Heart left ventricle (tissue), 16 donors: ENCODE data around the gene ARMC10. TPM values are rescaled to one million over a fixed set of nuclear protein-coding genes. Genes with fewer than 3 reads are reported as not detected.
"Not testable (repeated sequence)": the region's sequence is repeated elsewhere in the genome, so short reads cannot be mapped to it uniquely, and the experiment has no call there.

Source experiments
- ATAC-seq, 4 donors: fragments of 200-7000 bp; cut with Tn5 transposase; one replicate each; pipeline ENCODE4 v1.9.1; 2020 to 2022; ENCODE audit warnings: moderate library complexity in 4 of 4, mild to moderate bottlenecking in 3 of 4, moderate number of reproducible peaks in 1 of 4
- DNase-seq, 5 donors: peaks; one replicate each; pipeline ENCODE4 v3.0.0-alpha.2; 2020
- H3K27ac ChIP-seq, 12 donors: fragments of 200-600 bp; sonication (generic) in 4 of 12; one replicate each; pipeline versions ENCODE4 v1.5.0 to v1.8.0; 2016 to 2022; ENCODE audit warnings: mild to moderate bottlenecking in 2 of 12
- H3K27me3 ChIP-seq, 9 donors: fragments of 200-600 bp; sonication (generic) in 2 of 9; one replicate each; pipeline versions ENCODE4 v1.5.1 to v1.8.0; 2016 to 2022; ENCODE audit warnings: mild to moderate bottlenecking in 3 of 9
- H3K36me3 ChIP-seq, 9 donors: fragments of 200-600 bp; sonication (generic) in 2 of 9; one replicate each; pipeline versions ENCODE4 v1.5.0 to v1.8.0; 2018 to 2022; ENCODE audit warnings: mild to moderate bottlenecking in 2 of 9
- H3K4me1 ChIP-seq, 12 donors: fragments of 200-600 bp; sonication (generic) in 4 of 12; one replicate each; pipeline versions ENCODE4 v1.5.0 to v1.8.0; 2016 to 2022; ENCODE audit warnings: mild to moderate bottlenecking in 3 of 12
- H3K4me3 ChIP-seq, 12 donors: fragments of 200-600 bp; sonication (generic) in 4 of 12; one replicate each; pipeline versions ENCODE4 v1.5.0 to v1.8.0; 2017 to 2022; ENCODE audit warnings: mild to moderate bottlenecking in 9 of 12, moderate library complexity in 4 of 12
- H3K9me3 ChIP-seq, 12 donors: fragments of 200-600 bp; sonication (generic) in 4 of 12; one replicate each; pipeline versions ENCODE4 v1.5.0 to v1.8.0; 2016 to 2022; ENCODE audit warnings: mild to moderate bottlenecking in 1 of 12
- POLR2A ChIP-seq, 2 donors: fragments of 450-650 bp; IDR thresholded peaks; one replicate each; pipeline ENCODE4 v1.6.1; 2017; ENCODE audit warnings: antibody characterized with exemption in 2 of 2, mild to moderate bottlenecking in 2 of 2, moderate library complexity in 2 of 2
- WGBS, 4 donors: extraction: QIAGEN DNeasy Blood & Tissue Kit in 2 of 4; methylation state at CpG; one replicate each; pipeline versions ENCODE4 v1.1.5 to v1.1.7; 2013 to 2018; 5-methylcytosine and 5-hydroxymethylcytosine counted together
- intact Hi-C, 10 donors: fragments of 100-400 bp; cut with DNase I; formaldehyde crosslinking; loops; one replicate each; pipeline versions ENCODE4 v1.11.1 to v1.14.2; 2022
- polyA plus RNA-seq, 2 donors: library from polyadenylated mRNA; stranded (reverse); fragments of 200-250 nt; gene quantifications; one replicate each; pipeline ENCODE4 v1.2.3, GENCODE V29; 2013
- total RNA-seq, 9 donors: library from RNA; depleted of rRNA in 2 of 9; stranded (reverse); fragments of >200 nt in 2 of 9; fragmentation: NEBNext Ultra II Directional in 3 of 9; extraction: Animal tissue kit (Norgen Biotek cat#: 25700) in 3 of 9; gene quantifications; one replicate each; pipeline versions ENCODE4 v1.1.0 to v1.2.4, GENCODE V29; 2016 to 2023
- TF ChIP-seq, protein P1 (sequence below), 12 donors: fragments of 200-600 bp; sonication (generic) in 4 of 12; IDR thresholded peaks; one replicate each; pipeline versions ENCODE4 v1.5.0 to v1.8.0; 2018 to 2022; ENCODE audit warnings: antibody characterized with exemption in 12 of 12, mild to moderate bottlenecking in 5 of 12
- donor health status: ischemic (EF 13 %, LVEDD 7.1; RV severe dilation, severe dysfunction).
- donor health status: healthy with polysubstance abuse.
- donor health status: DM: no; HTN: yes; CAD: no.
- donor health status: DM: no; HTN: no; CAD: no.
- donor health status: ischemic (EF 25% LVEDD 6.9; RV normal size, moderate dysfunction).
- donor health status: ischemic (EF 25% LVEDD 5.7; RV mildly dilated, moderate dysfunction).
- donor health status: healthy.
- donor health status: DM: yes; HTN: yes; CAD: no.
- donor health status: ischemic (EF 35%, LVEDD 5.7; RV mildly dilated, moderate dysfunction).
- donor health status: nonischemic (EF 11% LVEDD 7.7; RV severe dilation, severe dysfunction).
- donor health status: DM: yes; HTN: yes; CAD: no.
- donor health status: PGD.
- donor health status: ischemic (EF 29% LVEDD 5.4; RV normal size, mild dysfunction).
- donor health status: nonischemic (EF 23%, LVEDD 6.1; RV moderate dilation, normal function).

ARMC10 gene
- total and polyA plus RNA-seq, 11 donors: 13.4 to 29.7 (median 24.9) TPM

DNA sequence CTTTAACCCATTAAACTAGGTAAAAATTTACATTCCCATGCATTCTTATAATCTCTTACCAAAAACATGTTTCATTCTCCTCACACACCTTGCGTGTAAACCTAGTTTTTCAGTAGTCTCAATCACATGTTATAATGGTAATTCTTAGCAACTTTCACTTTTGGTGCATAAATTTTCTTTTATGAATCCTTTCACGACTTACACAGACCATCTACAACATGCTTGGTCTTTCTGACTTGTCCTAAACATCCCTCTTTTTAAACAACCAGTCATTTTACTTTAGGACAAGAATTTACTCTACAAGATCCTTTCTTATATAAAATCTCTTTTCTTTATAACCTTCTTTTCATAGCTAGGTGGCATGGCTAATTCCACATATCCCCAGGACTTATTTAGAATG, 26.1 kb upstream of the ARMC10 start:
- intact Hi-C loops: no loop called here
- TF ChIP-seq, protein P1, sequence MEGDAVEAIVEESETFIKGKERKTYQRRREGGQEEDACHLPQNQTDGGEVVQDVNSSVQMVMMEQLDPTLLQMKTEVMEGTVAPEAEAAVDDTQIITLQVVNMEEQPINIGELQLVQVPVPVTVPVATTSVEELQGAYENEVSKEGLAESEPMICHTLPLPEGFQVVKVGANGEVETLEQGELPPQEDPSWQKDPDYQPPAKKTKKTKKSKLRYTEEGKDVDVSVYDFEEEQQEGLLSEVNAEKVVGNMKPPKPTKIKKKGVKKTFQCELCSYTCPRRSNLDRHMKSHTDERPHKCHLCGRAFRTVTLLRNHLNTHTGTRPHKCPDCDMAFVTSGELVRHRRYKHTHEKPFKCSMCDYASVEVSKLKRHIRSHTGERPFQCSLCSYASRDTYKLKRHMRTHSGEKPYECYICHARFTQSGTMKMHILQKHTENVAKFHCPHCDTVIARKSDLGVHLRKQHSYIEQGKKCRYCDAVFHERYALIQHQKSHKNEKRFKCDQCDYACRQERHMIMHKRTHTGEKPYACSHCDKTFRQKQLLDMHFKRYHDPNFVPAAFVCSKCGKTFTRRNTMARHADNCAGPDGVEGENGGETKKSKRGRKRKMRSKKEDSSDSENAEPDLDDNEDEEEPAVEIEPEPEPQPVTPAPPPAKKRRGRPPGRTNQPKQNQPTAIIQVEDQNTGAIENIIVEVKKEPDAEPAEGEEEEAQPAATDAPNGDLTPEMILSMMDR (IDR thresholded peaks at IDR 0.05): no peak
- no peak for TF ChIP-seq POLR2A (IDR thresholded peaks at IDR 0.05)
- ATAC-seq (no peak), DNase-seq (no peak)
- Histone ChIP-seq H3K4me1 (no peaks in the 10 kb centered on the region), H3K27me3 (no peaks in the 10 kb centered on the region), H3K27ac (no peak overlapping the region), H3K4me3 (no peak overlapping the region), H3K9me3 (peaks cover 0 to 18% (median 4%) of the 10 kb centered on the region in 12 donors), H3K36me3 (no peaks in the 10 kb centered on the region)
- WGBS, 4 donors: 79 to 89% (median 87%) methylated on average over 2 of the region's 2 CpGs

DNA sequence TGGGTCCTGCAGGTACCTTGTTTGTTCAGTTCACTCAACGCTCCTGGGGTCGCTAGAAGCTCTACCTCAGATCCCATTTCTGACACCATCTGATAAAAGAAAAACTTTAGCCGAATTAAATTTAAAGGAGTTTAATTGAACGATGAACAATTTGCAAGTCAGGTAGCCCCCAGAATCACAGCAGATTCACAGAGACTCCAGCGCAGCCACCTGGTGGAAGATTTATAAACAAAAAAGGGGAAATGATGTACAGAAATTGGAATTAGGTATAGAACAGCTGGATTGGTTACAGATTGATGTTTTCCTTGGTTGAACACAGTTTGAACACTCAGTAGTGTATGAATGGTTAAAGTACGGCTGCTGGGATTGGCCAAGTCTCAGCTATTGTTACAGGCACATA, 23.4 kb upstream of the ARMC10 start:
- Histone ChIP-seq H3K4me3 (no peak overlapping the region), H3K36me3 (no peaks in the 10 kb centered on the region), H3K27me3 (no peaks in the 10 kb centered on the region), H3K4me1 (no peaks in the 10 kb centered on the region), H3K27ac (no peak overlapping the region), H3K9me3 (peaks cover 0 to 11% (median 3%) of the 10 kb centered on the region in 12 donors)
- intact Hi-C loops: no loop called here
- DNase-seq (no peak), ATAC-seq (no peak)
- TF ChIP-seq POLR2A (IDR thresholded peaks at IDR 0.05): no peak
- TF ChIP-seq, protein P1 (IDR thresholded peaks at IDR 0.05): no peak
- 89 to 95% (median 91%) methylated on average over 6 of the region's 6 CpGs for WGBS, 4 donors

DNA sequence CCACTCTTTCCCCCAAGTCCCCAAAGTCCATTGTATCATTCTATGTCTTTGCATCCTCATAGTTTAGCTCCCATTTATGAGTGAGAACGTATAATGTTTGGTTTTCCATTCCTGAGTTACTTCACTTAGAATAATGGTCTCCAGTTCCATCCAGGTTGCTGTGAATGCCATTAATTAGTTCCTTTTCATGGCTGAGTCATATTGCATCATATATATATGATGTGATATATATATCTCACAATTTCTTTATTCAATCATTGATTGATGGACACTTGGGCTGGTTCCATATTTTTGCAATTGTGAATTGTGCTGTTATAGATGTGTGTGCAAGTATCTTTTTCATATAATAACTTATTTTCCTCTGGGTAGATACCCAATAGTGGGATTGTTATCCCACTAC, 18.9 kb upstream of the ARMC10 start:
- DNase-seq, H3K4me1 ChIP-seq, H3K4me3 ChIP-seq, H3K27me3 ChIP-seq, H3K36me3 ChIP-seq, H3K27ac ChIP-seq, ATAC-seq, intact Hi-C loops, H3K9me3 ChIP-seq: not testable (repeated sequence)
- WGBS, 4 donors: 89 to 94% (median 92%) methylated on average over 1 of the region's 1 CpG

DNA sequence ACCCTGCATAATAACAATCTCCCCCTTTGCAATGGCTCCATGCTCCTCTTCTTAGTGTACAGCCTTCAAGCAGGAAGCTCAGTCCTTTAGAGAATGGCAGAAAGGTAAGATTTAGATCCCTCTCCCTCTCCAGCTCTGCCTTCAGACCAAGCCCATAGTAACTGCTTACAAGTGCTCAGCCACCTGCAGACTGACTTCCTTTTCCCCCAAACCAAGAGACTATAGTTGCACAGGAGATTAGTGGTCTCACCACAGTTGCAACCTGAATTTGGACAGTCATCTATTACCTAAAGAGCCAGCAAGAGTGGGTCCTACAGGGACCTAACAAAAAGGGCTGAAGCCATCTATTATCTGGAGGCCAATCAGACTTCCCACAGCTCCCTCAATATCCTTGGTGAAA, 16.8 kb upstream of the ARMC10 start:
- Histone ChIP-seq H3K9me3 (no peaks in the 10 kb centered on the region), H3K27ac (no peak overlapping the region), H3K4me3 (no peak overlapping the region), H3K36me3 (no peaks in the 10 kb centered on the region), H3K27me3 (no peaks in the 10 kb centered on the region), H3K4me1 (peaks cover 0 to 5% (median 0%) of the 10 kb centered on the region in 12 donors)
- intact Hi-C loops: no loop called here
- TF ChIP-seq, protein P1 (IDR thresholded peaks at IDR 0.05): no peak
- no peak for TF ChIP-seq POLR2A (IDR thresholded peaks at IDR 0.05)
- DNase-seq (no peak), ATAC-seq (no peak)

DNA sequence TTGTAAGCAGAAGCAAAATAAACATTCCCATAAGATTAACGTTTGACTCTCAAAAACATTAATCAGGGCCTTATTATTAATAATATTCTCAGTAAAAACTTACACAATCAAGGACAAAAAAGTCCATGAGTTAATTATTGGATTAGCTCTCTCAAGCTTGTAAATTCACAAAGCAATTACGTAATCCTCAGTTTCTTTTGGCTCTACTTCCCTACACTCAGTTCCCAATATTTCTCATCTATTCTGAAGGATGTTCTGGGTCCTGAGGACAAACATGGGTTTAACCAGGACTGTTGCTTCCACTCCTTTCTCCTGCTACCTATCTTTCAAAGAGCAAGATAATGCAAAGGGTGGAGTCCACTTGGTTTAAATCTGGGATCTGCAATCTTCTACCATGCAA, 15.5 kb upstream of the ARMC10 start:
- H3K4me1 ChIP-seq: peaks cover 0 to 5% (median 0%) of the 10 kb centered on the region in 12 donors
- no peak for TF ChIP-seq POLR2A (IDR thresholded peaks at IDR 0.05)
- TF ChIP-seq, protein P1 (IDR thresholded peaks at IDR 0.05): no peak
- H3K27me3 ChIP-seq: no peaks in the 10 kb centered on the region
- WGBS, 4 donors: 60 to 75% (median 66%) methylated on average over 2 of the region's 2 CpGs
- DNase-seq (no peak), ATAC-seq (no peak)
- H3K4me3 ChIP-seq: no peak overlapping the region
- H3K9me3 ChIP-seq: no peaks in the 10 kb centered on the region
- H3K36me3 ChIP-seq: no peaks in the 10 kb centered on the region
- intact Hi-C loops: no loop called here
- no peak overlapping the region for H3K27ac ChIP-seq
